GM18873 (cell line): ENCODE measurements around the gene TRPM3.
"Not testable (repeated sequence)": the region's sequence is repeated elsewhere in the genome, so short reads cannot be mapped to it uniquely, and the experiment has no call there.

Source experiments
- ATAC-seq: cut with Tn5 transposase; IDR thresholded peaks from one replicate; pipeline ENCODE4 v1.9.1; 2021; ENCODE audit warnings: mild to moderate bottlenecking, moderate library complexity, moderate number of reproducible peaks; ENCODE audit not compliant: unreplicated experiment, low FRiP score

Gene TRPM3

DNA sequence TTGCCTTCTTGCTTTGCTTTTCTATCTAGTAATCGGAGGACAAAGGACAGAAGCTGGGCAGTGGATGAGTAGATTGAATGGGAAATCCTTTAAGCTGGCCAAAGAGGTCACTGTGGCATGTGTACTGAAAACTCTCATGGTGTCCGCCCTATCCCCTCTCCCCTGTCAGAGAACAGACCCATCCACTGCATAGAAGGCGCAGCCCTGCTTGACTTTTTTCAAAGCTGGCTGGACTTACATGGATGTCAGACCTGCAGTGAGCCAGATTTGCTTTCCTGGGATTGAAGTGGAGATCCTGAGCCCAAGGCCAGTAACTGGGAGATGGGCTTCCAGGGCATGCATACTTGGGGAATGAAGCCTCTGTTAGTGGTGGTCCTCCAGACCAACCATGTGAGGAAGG is 329.5 kb downstream of the TRPM3 start:
- no peak for ATAC-seq

- no peak for ATAC-seq
These were observed 332.3 kb downstream of the TRPM3 start for GRCh38 chr9:70789086-70789485.

- ATAC-seq = no peak
These were observed 337.0 kb downstream of the TRPM3 start for GRCh38 chr9:70784456-70784855.

DNA sequence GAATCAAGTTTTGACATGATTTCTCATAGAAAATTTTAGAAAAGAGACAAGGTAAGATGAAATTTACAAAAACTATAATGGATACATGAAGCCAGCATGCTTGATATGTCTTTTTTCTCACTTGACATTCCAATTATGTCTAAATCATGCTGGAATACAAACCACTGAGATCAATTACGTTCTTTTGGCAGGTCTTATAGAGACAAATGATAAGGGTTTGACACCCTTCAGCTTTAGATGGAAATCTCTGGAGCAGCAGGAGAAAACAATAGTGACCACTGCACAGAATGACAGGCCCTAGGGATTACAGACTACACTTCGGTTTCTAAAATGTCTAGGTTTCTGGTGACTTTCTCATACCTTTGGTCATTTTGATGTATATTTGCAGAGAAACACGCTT is 342.9 kb downstream of the TRPM3 start:
- ATAC-seq = no peak

DNA sequence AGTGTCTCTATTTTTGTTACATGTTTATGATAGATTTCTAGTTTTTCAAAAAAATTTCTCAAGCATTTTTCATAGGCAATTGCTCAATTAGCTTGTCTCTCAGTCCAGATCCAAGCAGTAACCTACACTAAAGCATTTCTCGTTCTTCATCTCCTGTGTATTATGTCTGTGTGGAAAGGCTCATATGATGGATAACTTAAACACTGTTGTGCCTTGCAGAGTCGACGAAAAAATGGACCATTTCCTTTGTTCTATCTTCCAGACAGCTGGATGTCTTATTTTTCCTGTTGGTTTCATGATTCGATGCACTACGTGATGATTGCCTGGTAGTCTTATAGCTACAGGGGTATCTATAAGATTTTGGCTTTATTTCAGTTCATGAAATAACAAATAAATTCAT is 347.8 kb downstream of the TRPM3 start:
- no peak for ATAC-seq

DNA sequence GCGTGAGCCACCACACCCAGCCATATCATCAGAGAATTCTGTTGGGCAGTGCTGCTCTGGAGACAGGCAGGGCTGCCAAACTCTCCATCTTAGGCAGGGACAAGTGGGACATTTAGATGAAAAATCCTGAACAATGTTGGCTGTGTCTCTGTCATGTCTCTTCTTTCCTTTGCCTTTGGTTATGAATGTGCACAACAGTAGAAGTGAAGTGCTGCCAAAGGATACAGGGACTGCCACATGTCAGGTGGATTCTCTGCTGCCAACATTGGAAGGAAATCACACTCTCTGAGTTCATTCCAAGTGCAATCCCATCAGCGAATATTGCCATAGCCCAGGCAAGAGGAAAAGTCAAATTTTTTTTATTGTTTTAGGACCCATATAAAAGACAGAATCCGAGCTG is 348.8 kb downstream of the TRPM3 start:
- ATAC-seq = no peak

GRCh38 chr9:70765946-70766345 is 355.5 kb downstream of the TRPM3 start:
- ATAC-seq = no peak

DNA sequence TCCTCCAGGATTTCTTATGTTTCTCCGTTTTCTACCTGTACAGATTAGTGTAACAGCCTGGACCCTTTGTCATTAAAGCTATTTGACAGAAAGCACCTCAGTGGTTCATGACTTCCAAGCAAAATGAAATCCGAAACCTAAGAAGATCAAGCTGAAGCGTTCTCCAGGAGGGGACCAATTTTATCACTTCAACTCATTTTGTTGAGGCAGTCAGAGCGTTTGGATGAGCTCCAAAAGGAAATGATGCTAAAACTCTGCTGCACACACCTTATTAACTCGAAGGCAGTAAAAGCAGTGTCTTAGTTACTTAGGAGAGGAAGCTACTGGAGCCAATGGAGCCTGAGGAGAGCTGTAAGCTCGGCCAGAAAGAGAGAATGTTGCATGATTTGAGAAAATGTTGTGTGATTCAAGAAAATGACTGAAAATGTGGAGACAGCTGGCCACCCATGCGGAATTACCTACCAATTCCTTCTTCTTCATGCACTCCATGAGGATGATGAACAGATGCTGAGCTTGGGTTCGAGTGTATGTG is 360.2 kb downstream of the TRPM3 start:
- ATAC-seq = no peak

DNA sequence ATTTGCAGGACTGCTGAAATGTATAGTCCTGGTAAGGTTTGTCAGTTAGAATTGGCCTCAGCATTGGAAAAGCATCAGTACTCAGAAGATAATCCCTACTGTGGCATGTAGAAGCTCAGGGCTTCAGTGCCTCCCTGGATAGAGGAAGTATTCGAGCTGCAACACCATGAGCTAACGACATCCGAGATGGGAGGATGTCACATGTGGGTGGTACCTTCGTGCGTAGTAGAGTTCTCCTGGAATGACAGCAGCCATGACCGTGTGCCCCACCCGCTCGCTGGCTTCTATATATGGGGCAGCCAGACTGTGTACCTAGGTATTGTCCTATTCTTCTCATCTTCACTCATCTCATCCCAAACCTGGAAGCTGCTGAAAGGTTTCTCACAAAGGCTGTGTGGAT is 361.2 kb downstream of the TRPM3 start:
- no peak for ATAC-seq

DNA sequence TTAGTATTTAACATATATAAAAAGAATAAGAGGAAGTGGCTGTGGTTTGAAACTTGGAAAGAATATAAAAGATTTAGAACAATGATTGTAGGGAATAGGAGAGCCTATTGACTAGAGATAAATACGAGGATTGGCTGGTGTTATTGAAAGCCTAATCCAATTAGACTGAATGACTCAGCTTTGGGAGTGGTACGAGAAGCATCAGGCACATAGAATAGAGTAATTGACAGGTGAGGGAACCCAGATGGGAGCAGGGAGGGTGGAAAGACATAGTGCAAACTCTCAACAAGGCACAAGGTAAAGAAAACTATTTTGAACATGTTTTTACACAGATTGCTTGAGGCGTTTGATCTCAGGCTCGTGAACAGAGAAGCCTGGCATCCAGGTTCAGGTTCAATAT is 368.1 kb downstream of the TRPM3 start:
- ATAC-seq = no peak

GRCh38 chr9:70749066-70749465 is 372.4 kb downstream of the TRPM3 start:
- no peak for ATAC-seq

GRCh38 chr9:70747261-70747718 is 374.1 kb downstream of the TRPM3 start:
- no peak for ATAC-seq

GRCh38 chr9:70746760-70747159 is 374.7 kb downstream of the TRPM3 start:
- no peak for ATAC-seq

DNA sequence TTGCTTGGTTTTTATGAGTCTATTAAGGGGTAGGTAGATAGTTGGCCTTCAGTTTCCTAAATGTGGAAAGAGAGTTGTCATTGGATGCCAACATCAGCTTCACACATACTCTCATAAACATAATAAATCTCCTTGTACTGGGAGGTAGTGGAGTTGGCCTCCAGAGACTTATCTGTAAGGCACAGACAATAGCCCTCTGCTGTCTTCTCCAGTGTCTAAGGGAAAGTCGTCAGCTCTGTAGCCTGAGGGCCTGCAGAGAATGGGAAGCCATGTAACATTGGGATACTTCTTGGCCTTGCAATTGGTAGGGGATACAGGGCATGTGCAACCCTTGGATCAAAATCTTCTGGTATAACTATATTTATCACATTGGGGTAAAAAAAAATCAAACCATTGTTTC is 375.1 kb downstream of the TRPM3 start:
- ATAC-seq = no peak

GRCh38 chr9:70724794-70725193 is 396.6 kb downstream of the TRPM3 start:
- not testable (repeated sequence) for ATAC-seq

DNA sequence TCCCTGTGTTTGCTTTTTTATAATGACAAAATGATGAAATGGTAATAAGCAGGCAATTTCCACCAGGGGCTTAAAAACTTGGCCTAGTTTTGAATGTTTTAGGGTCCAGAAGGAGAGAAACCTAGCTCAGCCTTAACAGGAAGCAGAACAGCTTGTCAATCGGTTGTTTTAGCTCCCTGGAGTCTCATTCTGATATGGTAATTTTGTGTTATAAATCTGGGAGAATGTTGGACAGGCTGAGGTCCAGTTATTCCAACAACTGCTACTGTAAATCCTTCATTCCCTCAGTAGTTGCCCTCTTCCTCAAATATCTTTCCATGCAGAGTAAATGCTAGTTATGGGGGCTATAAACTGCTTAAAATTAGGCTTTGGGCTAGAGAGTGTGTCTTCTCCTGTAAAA is 397.4 kb downstream of the TRPM3 start:
- ATAC-seq = not testable (repeated sequence)

GRCh38 chr9:70706797-70707196 is 414.6 kb downstream of the TRPM3 start:
- ATAC-seq = not testable (repeated sequence)

DNA sequence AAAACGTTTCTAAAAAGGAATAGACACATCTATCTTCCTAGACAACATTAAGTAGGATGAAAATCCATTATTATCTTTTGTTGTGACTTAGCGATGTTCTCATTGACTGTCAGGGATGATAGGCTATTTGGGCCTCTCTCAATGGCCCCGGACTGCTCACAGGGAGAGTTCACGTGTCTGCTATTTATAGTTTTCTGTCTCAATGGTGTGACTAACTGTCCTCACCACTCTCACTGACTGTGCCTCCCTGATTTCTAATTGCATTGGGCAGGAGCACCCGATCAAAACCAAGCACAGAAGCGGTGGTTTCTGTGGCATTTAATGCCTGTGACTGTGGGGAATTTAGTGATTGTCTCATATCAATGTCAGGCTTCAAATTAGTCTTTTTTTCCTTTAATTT is 420.3 kb downstream of the TRPM3 start:
- ATAC-seq = no peak

GRCh38 chr9:70696694-70697335 is 424.6 kb downstream of the TRPM3 start:
- ATAC-seq = no peak

DNA sequence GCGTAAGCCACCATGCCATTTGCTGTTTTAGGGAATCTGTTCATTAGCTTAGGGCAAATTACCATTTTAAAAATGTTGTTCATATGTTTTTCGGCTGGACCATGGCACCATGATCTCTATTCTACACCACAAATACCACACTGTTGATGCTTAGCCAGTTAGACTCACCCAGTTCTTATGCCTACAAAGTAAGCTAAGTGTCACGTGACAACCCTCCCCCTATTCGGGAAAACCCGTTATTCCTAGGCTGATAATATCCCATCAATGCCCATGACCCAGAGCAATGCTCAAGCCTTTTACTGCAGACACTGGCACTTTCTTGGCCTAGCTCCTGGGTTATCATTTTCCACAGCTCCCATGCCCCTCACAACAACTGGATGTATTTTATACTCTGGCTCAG is 426.7 kb downstream of the TRPM3 start:
- ATAC-seq = no peak

DNA sequence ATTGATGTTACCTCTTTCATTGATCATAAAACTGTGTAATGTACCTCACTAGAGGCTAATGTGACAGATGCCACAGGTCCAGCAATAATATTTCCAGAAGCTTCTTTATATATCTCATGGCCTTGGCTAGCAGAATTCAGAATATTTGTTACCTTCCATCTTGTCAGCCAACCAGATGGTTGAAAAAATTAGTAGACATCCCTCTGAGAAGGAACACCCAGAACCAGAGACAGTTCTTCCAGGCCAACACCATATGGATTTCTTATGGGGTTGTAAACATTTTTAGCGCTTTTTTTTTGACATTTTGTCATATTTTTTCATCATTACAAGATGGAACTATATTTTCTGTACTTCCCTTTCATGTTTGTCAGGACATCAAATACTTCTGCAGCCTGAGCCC is 428.2 kb downstream of the TRPM3 start:
- ATAC-seq = no peak

- ATAC-seq = no peak
These were observed 429.0 kb downstream of the TRPM3 start for GRCh38 chr9:70692431-70692830.

- ATAC-seq = no peak
These were observed 432.7 kb downstream of the TRPM3 start for GRCh38 chr9:70688704-70689103.
